ENCODE measurements around the gene ROM1. TPM values are rescaled to one million over a fixed set of nuclear protein-coding genes. Genes with fewer than 3 reads are reported as not detected.

Gene ROM1
- total and polyA plus RNA-seq, 8 donors: 0.29 to 13.0 (median 4.6) TPM; not detected in 1

GRCh38 chr11:62573006-62573591, 40.0 kb upstream of the ROM1 start:
- 0 to 1% (median 0%) methylated on average over 33 of the region's 33 CpGs for WGBS, 5 donors

DNA sequence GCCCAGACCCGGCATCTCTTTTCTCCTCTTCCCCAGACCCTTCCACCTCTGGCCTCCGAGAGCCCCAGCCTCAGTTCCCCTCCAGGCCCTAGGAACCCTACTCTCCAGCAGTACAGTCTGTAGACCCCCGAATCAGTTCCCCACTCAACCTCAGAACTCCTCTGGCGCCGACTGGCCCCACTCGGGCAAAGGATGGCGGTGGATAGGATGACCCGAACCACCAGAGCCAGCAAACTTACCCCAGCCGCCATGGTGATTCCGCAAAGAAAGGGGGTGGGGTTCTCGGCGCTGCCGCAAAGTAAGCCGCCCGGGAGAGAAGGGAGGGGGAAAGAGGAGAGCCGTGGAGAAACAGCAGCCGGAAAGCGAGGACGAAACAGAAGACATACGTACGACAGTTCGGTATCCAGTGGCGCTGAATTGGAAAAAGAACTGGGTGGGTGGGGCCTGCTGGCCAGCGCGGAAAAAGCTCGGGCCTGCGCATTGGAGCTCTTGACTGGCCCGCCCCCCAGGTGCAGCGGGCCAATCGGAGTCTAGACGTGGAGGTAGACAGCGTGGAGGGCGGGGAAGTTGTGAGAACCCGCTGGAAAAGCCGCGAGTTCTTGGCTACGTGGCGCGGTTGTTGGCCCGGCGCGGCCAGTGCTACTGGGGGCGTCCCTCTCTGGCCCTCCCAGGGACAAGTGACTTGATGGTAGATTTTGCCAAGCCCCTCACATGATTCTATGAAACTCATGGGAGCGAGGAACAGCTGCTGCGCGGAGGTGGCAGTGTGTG, 39.3 kb upstream of the ROM1 start, which contains the start of gene EEF1G:
Gene EEF1G (minus strand): TSS at position 300 of the 771 bp plus-strand sequence. CDS start 49 bp downstream, at position 251.
- intact Hi-C loops (cut with DNase I; ENCODE audit: low total_unique reads): no loop called here
- H3K4me3 ChIP-seq: peak within 1 kb of the TSS; percentile 74 to 98 (median 84)
- 0 to 1% (median 1%) methylated on average over 46 of the region's 46 CpGs for WGBS, 5 donors
- peak; percentile 98 to 100 for DNase-seq
- no peaks in the 10 kb centered on the region for H3K27me3 ChIP-seq
- peaks cover 38 to 69% (median 68%) of the 10 kb centered on the region in 4 donors for H3K36me3 ChIP-seq
- no peaks in the 10 kb centered on the region for H3K9me3 ChIP-seq
- H3K27ac ChIP-seq: peak within 1 kb of the TSS; percentile 84 to 95 (median 93)
- H3K4me1 ChIP-seq: peaks cover 26 to 68% (median 56%) of the 10 kb centered on the region in 4 donors
- TF ChIP-seq POLR2A (IDR thresholded peaks at IDR 0.05) (peak in 2 of 4 donors; percentile 49 to 60), POLR2AphosphoS5 (IDR thresholded peaks at IDR 0.05) (peak; percentile 74 to 89 (median 86))
- TF ChIP-seq, protein P1, sequence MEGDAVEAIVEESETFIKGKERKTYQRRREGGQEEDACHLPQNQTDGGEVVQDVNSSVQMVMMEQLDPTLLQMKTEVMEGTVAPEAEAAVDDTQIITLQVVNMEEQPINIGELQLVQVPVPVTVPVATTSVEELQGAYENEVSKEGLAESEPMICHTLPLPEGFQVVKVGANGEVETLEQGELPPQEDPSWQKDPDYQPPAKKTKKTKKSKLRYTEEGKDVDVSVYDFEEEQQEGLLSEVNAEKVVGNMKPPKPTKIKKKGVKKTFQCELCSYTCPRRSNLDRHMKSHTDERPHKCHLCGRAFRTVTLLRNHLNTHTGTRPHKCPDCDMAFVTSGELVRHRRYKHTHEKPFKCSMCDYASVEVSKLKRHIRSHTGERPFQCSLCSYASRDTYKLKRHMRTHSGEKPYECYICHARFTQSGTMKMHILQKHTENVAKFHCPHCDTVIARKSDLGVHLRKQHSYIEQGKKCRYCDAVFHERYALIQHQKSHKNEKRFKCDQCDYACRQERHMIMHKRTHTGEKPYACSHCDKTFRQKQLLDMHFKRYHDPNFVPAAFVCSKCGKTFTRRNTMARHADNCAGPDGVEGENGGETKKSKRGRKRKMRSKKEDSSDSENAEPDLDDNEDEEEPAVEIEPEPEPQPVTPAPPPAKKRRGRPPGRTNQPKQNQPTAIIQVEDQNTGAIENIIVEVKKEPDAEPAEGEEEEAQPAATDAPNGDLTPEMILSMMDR (IDR thresholded peaks at IDR 0.05): no peak

More at GRCh38 chr11:62573006-62573591, 40.0 kb upstream of the ROM1 start:
- TF ChIP-seq POLR2AphosphoS5 (IDR thresholded peaks at IDR 0.05): no peak
- TF ChIP-seq, protein P1 (IDR thresholded peaks at IDR 0.05): no peak
- TF ChIP-seq EP300 (IDR thresholded peaks at IDR 0.05): no peak
- no peak for TF ChIP-seq POLR2A (IDR thresholded peaks at IDR 0.05)
- Histone ChIP-seq H3K4me1 (peaks cover 26 to 73% (median 57%) of the 10 kb centered on the region in 4 donors), H3K27me3 (no peaks in the 10 kb centered on the region), H3K36me3 (peaks cover 38 to 69% (median 68%) of the 10 kb centered on the region in 4 donors), H3K4me3 (peak overlapping the region; percentile 74 to 98 (median 84)), H3K9me3 (no peaks in the 10 kb centered on the region), H3K27ac (peak overlapping the region; percentile 66 to 95 (median 93))
- intact Hi-C loops (cut with DNase I; ENCODE audit: low total_unique reads): no loop called here
- DNase-seq: peak in 1 of 2 donors; percentile 52

DNA sequence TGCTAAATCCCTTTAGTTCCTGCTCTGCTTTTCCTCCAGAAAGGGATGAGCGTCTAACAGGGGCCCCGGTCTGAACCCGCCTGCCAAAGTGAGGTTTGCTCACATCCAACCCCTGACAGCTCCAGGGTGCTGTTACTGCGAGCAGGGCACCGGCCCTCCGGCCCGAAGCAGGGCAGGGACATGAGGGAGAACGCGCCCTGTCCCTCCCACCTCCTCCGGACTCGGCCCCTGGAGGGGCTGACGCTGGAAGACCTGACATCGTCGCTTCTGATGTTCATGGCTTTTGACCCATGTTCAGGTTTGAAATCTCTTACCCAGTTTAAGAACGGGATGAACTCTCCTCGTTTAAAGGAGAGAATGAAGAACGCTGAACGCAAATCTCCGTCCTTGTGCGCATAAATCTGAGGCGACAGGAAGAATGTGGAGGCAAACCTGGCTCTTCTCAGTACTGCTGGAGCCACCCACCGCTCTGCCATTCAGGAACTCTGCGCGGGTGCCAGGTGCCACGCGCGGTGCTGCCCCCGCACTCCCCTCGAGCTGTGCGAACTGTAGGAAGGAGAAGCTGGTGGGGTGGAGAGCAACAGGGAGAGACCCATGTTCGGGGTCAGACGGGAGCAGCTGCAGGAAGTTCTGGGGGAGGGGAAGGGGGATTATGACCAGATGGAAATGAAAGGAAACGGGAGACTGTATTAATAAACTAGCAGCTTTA, 38.5 kb upstream of the ROM1 start:
- 0 to 1% (median 1%) methylated on average over 30 to 33 of the region's 33 CpGs for WGBS, 5 donors
- Histone ChIP-seq H3K9me3 (no peaks in the 10 kb centered on the region), H3K27me3 (no peaks in the 10 kb centered on the region), H3K4me1 (peaks cover 26 to 67% (median 54%) of the 10 kb centered on the region in 4 donors), H3K27ac (peak overlapping the region; percentile 84 to 95 (median 93)), H3K4me3 (peak overlapping the region; percentile 74 to 98 (median 84)), H3K36me3 (peaks cover 32 to 69% (median 68%) of the 10 kb centered on the region in 4 donors)
- TF ChIP-seq EP300 (IDR thresholded peaks at IDR 0.05) (no peak), POLR2A (IDR thresholded peaks at IDR 0.05) (no peak), POLR2AphosphoS5 (IDR thresholded peaks at IDR 0.05) (no peak)
- TF ChIP-seq, protein P1 (IDR thresholded peaks at IDR 0.05): no peak
- peak; percentile 40 to 77 for DNase-seq
- intact Hi-C loops (cut with DNase I; ENCODE audit: low total_unique reads): no loop called here

DNA sequence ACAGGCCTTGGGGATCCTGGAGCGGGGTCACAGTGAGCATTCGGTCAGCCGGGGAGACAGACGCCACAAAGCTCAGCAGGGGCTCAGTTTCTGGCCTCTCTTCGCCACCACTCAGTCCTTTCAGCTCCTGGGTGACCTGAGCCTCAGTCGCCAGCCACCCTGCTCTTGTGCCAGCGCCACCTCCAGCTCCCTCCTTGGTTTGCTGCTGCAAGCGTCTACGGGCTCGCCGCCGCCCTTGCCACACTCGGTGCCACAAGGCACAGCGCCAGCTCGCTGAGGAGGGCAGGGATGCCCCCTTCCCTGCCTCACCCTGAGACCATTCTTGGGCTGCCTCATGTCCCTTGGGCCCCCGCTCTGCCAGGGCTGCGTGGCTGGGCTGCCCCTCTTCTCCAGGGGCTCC, 37.9 kb upstream of the ROM1 start:
- DNase-seq: peak; percentile 39 to 63
- intact Hi-C loops (cut with DNase I; ENCODE audit: low total_unique reads): no loop called here
- Histone ChIP-seq H3K9me3 (no peaks in the 10 kb centered on the region), H3K36me3 (peaks cover 29 to 69% (median 68%) of the 10 kb centered on the region in 4 donors), H3K4me3 (peak overlapping the region; percentile 74 to 98 (median 84)), H3K27me3 (no peaks in the 10 kb centered on the region), H3K4me1 (peaks cover 26 to 60% (median 51%) of the 10 kb centered on the region in 4 donors), H3K27ac (peak overlapping the region; percentile 84 to 95 (median 93))
- WGBS, 5 donors: 17 to 47% (median 30%) methylated on average over 16 to 17 of the region's 17 CpGs
- TF ChIP-seq EP300 (IDR thresholded peaks at IDR 0.05) (no peak), POLR2AphosphoS5 (IDR thresholded peaks at IDR 0.05) (peak in 2 of 3 donors; percentile 19 to 22)

All from stomach (tissue), 9 donors.